HCT116 (cell line): ENCODE measurements around the gene NCAPD2.

Source experiments
- CTCF ChIP-seq, 3 experiments: fragments of 200-600 bp in 1 of 3; sonication (generic) in 1 of 3; IDR thresholded peaks in 2 of 3; conservative IDR thresholded peaks in 1 of 3; 2 replicates each; pipeline ENCODE4 v1.5.1; 2012 to 2017; ENCODE audit warnings: low read depth in 2 of 3, low read length in 2 of 3, antibody characterized with exemption in 1 of 3, borderline replicate concordance in 1 of 3, control low read depth in 1 of 3, mild to moderate bottlenecking in 1 of 3, mixed read lengths in 1 of 3, mixed run types in 1 of 3, moderate library complexity in 1 of 3; ENCODE audit not compliant: insufficient read depth in 1 of 3
- FOSL1 ChIP-seq: IDR thresholded peaks from 2 replicates; pipeline ENCODE4 v1.6.1; 2012; ENCODE audit warnings: low read depth
- REST ChIP-seq: IDR thresholded peaks from 2 replicates; pipeline ENCODE4 v1.6.1; 2012; ENCODE audit warnings: low read depth

GRCh38 chr12:6528539-6529235 lies 34.8 kb downstream of the NCAPD2 start:
- no peak for TF ChIP-seq CTCF (IDR thresholded peaks at IDR 0.05 in 2 of 3, conservative IDR thresholded peaks at IDR 0.05 in 1 of 3; ENCODE audit: borderline replicate concordance in 1 of 3, insufficient read depth in 1 of 3, low read depth in 2 of 3, low read length in 2 of 3)
- no peak for TF ChIP-seq REST
- TF ChIP-seq FOSL1 = no peak
